Rectal smooth muscle tissue (tissue), 1 donor: ENCODE data around the gene OPN1SW.

ENCODE experiments used
- H3K27ac ChIP-seq: one replicate; pipeline ENCODE4 v1.7.0; 2013; ENCODE audit warnings: low read depth, low read length, inconsistent platforms
- H3K27me3 ChIP-seq: one replicate; pipeline ENCODE4 v1.7.0; 2013; ENCODE audit warnings: low read length; ENCODE audit not compliant: control insufficient read depth, insufficient read depth
- H3K36me3 ChIP-seq: one replicate; pipeline ENCODE4 v1.7.0; 2013; ENCODE audit warnings: low read length; ENCODE audit not compliant: control insufficient read depth, insufficient read depth
- H3K4me1 ChIP-seq: one replicate; pipeline ENCODE4 v1.7.0; 2013; ENCODE audit warnings: low read length; ENCODE audit not compliant: control insufficient read depth, insufficient read depth
- H3K4me3 ChIP-seq: one replicate; pipeline ENCODE4 v1.7.0; 2013; ENCODE audit warnings: low read length
- H3K9ac ChIP-seq: one replicate; pipeline ENCODE4 v1.7.0; 2013; ENCODE audit warnings: low read length

OPN1SW gene, protein sequence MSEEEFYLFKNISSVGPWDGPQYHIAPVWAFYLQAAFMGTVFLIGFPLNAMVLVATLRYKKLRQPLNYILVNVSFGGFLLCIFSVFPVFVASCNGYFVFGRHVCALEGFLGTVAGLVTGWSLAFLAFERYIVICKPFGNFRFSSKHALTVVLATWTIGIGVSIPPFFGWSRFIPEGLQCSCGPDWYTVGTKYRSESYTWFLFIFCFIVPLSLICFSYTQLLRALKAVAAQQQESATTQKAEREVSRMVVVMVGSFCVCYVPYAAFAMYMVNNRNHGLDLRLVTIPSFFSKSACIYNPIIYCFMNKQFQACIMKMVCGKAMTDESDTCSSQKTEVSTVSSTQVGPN

GRCh38 chr7:128775744-128776474 lies at the start of gene OPN1SW:
Gene OPN1SW (minus strand): TSS chr7:128775794. CDS start chr7:128775781, 13 bp downstream.
- Histone ChIP-seq H3K27me3 (no peaks in the 10 kb centered on the region), H3K27ac (no peak within 1 kb of the TSS), H3K4me3 (no peak within 1 kb of the TSS), H3K36me3 (peaks cover 5% of the 10 kb centered on the region), H3K4me1 (peaks cover 2% of the 10 kb centered on the region), H3K9ac (no peak within 1 kb of the TSS)

- Histone ChIP-seq H3K4me3 (no peak overlapping the region), H3K9ac (no peak overlapping the region), H3K36me3 (no peaks in the 10 kb centered on the region), H3K4me1 (peaks cover 9% of the 10 kb centered on the region), H3K27ac (no peak overlapping the region), H3K27me3 (no peaks in the 10 kb centered on the region)
These were observed 46.1 kb upstream of the OPN1SW start for GRCh38 chr7:128821724-128822123.

DNA sequence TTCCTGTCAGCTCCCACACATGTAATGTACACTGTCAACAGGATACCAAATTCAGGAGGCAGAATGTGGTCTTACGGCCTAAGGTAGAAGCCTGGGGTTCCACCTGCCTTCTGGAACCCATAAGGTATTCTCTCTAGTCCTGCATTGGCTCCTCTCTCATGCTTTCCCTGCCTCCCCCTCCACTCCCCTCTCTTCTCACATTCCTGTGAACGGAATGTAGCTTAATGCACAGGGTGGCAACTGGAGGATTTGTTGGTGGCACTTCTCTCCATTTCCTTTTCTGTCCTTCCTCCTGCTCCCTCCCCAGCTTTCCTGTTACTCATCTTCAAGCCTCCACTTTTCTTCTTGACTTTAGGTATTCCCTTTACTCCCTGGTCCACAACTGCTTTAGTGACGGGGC lies 43.1 kb upstream of the OPN1SW start:
- Histone ChIP-seq H3K4me1 (peaks cover 9% of the 10 kb centered on the region), H3K27me3 (no peaks in the 10 kb centered on the region), H3K9ac (no peak overlapping the region), H3K27ac (no peak overlapping the region), H3K4me3 (no peak overlapping the region), H3K36me3 (no peaks in the 10 kb centered on the region)

GRCh38 chr7:128815289-128815942 lies 39.8 kb upstream of the OPN1SW start:
- H3K27me3 ChIP-seq, result no peaks in the 10 kb centered on the region
- no peak overlapping the region for H3K4me3 ChIP-seq
- no peak overlapping the region for H3K27ac ChIP-seq
- H3K4me1 ChIP-seq, result peaks cover 9% of the 10 kb centered on the region
- H3K36me3 ChIP-seq, result peaks cover under 1% of the 10 kb centered on the region
- no peak overlapping the region for H3K9ac ChIP-seq

DNA sequence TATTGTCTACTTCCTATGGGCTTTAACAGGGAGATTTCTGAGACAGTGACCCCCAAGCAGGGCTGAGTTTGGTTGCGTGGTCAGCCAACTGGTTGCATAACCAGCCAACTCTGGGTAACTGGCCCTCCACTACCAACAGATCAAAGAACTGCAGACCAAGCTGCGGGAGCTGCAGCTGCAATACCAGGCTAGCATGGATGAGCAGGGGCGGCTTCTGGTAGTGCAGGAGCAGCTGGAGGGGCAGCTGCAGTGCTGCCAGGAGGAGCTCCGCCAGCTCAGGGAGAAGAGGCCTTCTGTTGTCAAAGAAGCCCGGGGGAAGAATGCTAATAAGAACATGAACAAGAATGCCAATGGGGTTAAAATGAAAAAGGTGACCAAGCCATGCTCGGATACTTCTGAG lies 38.9 kb upstream of the OPN1SW start:
- H3K4me3 ChIP-seq, result no peak overlapping the region
- H3K4me1 ChIP-seq, result peaks cover 9% of the 10 kb centered on the region
- no peaks in the 10 kb centered on the region for H3K27me3 ChIP-seq
- H3K9ac ChIP-seq, result no peak overlapping the region
- H3K27ac ChIP-seq, result no peak overlapping the region
- H3K36me3 ChIP-seq, result peaks cover 3% of the 10 kb centered on the region

DNA sequence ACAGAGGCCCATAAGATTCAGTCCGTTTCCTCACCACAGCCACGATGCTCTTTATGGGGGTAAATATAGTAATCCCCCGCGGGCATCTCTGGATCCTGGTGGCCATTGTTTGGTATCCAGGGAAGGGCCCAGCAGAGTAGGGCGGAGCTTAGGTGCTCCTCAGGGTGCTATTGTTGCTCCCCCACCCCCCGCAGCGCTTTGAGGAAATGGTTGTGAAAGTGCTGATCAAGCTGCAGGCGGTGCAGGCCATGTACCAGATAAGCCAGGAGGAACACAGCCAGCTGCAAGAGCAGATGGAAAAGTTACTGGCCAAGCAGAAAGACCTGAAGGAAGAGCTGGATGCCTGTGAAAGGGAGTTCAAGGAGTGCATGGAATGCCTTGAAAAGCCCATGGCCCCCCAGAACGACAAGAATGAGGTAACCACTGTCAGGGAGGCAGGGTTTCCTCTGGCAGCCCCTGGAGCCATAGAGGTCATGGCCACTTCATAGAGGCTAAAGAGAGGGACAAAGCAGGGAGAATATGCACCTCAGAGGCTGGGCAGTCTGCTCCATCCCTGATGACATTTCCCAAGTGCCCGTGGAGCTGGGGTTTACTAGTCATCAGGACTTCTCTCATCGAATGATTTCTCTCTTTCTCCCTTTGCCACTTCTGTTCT lies 37.0 kb upstream of the OPN1SW start:
- H3K27ac ChIP-seq, result no peak overlapping the region
- H3K27me3 ChIP-seq, result no peaks in the 10 kb centered on the region
- H3K9ac ChIP-seq, result no peak overlapping the region
- H3K4me3 ChIP-seq, result no peak overlapping the region
- peaks cover 3% of the 10 kb centered on the region for H3K36me3 ChIP-seq
- peaks cover 2% of the 10 kb centered on the region for H3K4me1 ChIP-seq

DNA sequence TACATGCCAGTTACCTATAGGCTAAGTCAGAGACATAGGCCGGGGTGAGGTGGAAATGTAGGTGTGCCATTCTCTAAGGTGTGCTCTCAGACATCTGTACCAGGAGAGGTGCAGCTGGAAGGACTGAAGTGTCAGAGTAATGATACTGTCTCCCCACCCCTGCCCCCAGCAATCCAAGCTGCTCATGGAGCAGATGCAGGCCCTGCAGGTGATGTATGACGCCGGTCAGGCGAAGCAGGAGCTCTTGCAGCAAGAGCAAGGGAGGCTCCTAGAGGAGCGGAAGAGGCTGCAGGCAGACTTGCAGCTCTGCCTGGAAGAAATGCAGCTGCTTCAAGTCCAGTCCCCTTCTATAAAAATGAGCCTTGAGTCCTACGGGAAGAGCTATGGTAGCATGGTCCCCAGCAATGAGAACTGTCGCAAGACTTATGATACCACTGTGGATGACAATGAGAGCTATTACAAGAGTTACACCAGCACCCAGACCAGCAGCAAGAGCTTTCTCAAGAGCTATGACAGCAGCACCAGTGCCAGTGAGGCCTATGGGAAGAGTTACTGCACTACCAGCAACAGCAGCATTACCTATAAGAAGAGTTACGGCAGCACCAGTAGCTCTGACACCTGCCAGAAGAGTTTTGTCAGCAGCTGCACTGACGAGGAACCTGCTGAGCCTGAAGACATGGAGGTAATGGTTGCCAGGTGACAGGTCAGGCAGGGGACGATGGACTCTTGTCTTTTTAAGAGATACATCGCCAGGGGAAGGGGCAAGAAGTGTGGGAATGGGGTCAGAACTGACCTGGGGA lies 36.2 kb upstream of the OPN1SW start:
- Histone ChIP-seq H3K4me1 (no peaks in the 10 kb centered on the region), H3K36me3 (peaks cover 3% of the 10 kb centered on the region)

GRCh38 chr7:128810997-128811396 lies 35.4 kb upstream of the OPN1SW start:
- H3K9ac ChIP-seq, result no peak overlapping the region

More for the DNA sequence above, 36.2 kb upstream of the OPN1SW start:
- no peak overlapping the region for H3K9ac ChIP-seq
- H3K27ac ChIP-seq, result no peak overlapping the region
- H3K4me3 ChIP-seq, result no peak overlapping the region
- H3K27me3 ChIP-seq, result no peaks in the 10 kb centered on the region

DNA sequence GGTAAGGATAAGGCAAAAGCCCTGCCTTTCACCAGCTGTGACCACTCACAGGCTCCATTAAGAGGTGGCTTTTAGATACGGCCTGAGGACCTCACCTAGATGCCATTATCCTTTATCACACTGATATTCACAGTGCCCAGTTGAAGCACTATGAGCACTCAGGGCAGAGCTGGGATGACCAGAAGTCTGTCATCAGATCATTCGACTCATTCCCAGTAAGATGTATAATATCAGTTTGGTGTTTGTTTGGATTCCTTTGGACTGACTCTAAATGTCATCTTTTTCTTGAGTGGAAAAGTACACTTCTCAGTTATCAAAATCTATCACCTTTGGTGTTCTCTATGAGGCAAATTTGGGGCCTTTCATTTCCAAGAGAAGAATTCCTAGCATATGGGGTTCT lies 34.9 kb upstream of the OPN1SW start:
- no peak overlapping the region for H3K9ac ChIP-seq
- no peak overlapping the region for H3K4me3 ChIP-seq
- no peaks in the 10 kb centered on the region for H3K27me3 ChIP-seq
- H3K36me3 ChIP-seq, result peaks cover 14% of the 10 kb centered on the region
- no peaks in the 10 kb centered on the region for H3K4me1 ChIP-seq
- H3K27ac ChIP-seq, result no peak overlapping the region

More at GRCh38 chr7:128810997-128811396, 35.4 kb upstream of the OPN1SW start:
- no peak overlapping the region for H3K4me3 ChIP-seq
- H3K36me3 ChIP-seq, result peaks cover 9% of the 10 kb centered on the region
- H3K27ac ChIP-seq, result no peak overlapping the region
- no peaks in the 10 kb centered on the region for H3K4me1 ChIP-seq
- no peaks in the 10 kb centered on the region for H3K27me3 ChIP-seq

- peaks cover 18% of the 10 kb centered on the region for H3K36me3 ChIP-seq
- H3K4me3 ChIP-seq, result no peak overlapping the region
- no peak overlapping the region for H3K9ac ChIP-seq
- no peaks in the 10 kb centered on the region for H3K27me3 ChIP-seq
- no peaks in the 10 kb centered on the region for H3K4me1 ChIP-seq
- no peak overlapping the region for H3K27ac ChIP-seq
These were observed 33.8 kb upstream of the OPN1SW start for GRCh38 chr7:128809363-128809762.

DNA sequence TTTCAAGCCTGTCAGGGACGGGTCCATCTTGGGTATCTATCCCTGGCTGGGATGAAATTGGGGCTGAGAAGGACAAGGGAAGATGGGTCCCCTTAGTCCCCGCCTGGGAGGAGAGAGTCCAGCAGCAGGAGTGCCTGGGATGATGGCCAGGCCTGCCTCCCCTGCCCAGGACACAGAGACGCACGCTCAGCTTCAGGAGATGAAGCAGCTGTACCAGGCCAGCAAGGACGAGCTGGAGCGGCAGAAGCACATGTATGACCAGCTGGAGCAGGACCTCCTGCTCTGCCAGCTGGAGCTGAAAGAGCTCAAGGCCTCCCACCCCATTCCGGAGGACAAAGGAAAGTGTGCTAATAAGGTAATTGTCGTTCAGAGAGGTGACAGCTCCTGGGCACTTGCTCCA lies 31.6 kb upstream of the OPN1SW start:
- Histone ChIP-seq H3K27ac (no peak overlapping the region), H3K4me3 (no peak overlapping the region), H3K36me3 (peaks cover 18% of the 10 kb centered on the region), H3K9ac (no peak overlapping the region), H3K4me1 (no peaks in the 10 kb centered on the region), H3K27me3 (no peaks in the 10 kb centered on the region)
